ENCODE measurements around the gene MORN4.
"Not testable (repeated sequence)": the region's sequence is repeated elsewhere in the genome, so short reads cannot be mapped to it uniquely, and the experiment has no call there.

Gene MORN4

DNA sequence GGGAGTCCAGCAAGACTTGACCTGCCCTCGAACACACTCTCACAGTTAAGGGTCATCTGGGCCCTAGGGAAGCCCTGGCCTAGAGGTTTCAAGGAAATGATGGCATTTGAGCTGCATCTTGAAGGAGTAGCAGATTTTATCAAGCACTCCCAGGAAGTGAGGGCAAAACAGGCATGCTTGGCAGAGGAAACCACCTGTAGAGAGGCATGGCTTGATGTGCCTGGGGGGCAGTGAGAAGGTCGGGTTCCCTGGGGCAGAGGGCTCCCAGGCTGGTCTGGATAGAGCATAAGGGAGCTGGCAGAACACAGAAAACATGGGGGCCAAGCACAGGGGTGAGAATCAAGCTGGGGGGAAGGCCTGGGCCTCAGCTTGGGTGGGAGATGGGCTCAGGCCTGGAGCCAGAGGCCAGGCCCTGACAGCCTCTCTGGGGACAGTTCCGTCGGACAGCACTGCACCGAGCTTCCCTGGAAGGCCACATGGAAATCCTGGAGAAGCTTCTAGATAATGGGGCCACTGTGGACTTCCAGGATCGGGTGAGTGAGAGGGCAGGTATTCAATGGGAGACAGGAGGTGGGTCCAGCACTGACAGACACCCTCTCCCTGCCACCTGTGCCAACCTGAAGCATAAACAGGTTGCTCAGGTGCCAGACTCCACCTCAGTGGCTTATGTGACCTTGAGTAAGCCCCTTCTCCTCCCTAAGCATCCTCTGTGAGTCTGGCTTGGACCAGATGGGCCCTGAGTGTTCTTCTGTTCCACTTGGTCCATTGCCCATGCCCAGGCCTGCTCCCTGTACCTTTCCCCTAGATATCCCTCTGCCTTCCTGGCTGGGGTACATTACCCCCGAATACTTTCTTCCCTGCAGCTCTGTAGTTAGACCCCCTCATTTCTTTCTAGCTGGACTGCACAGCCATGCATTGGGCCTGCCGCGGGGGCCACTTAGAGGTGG is 52.6 kb downstream of the MORN4 start:
- DNase-seq (ENCODE audit: low spot score): no peak
- Histone ChIP-seq H3K27ac (no peak overlapping the region), H3K4me3 (no peak overlapping the region)
- TF ChIP-seq, protein P1, sequence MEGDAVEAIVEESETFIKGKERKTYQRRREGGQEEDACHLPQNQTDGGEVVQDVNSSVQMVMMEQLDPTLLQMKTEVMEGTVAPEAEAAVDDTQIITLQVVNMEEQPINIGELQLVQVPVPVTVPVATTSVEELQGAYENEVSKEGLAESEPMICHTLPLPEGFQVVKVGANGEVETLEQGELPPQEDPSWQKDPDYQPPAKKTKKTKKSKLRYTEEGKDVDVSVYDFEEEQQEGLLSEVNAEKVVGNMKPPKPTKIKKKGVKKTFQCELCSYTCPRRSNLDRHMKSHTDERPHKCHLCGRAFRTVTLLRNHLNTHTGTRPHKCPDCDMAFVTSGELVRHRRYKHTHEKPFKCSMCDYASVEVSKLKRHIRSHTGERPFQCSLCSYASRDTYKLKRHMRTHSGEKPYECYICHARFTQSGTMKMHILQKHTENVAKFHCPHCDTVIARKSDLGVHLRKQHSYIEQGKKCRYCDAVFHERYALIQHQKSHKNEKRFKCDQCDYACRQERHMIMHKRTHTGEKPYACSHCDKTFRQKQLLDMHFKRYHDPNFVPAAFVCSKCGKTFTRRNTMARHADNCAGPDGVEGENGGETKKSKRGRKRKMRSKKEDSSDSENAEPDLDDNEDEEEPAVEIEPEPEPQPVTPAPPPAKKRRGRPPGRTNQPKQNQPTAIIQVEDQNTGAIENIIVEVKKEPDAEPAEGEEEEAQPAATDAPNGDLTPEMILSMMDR (IDR thresholded peaks at IDR 0.05): no peak

DNA sequence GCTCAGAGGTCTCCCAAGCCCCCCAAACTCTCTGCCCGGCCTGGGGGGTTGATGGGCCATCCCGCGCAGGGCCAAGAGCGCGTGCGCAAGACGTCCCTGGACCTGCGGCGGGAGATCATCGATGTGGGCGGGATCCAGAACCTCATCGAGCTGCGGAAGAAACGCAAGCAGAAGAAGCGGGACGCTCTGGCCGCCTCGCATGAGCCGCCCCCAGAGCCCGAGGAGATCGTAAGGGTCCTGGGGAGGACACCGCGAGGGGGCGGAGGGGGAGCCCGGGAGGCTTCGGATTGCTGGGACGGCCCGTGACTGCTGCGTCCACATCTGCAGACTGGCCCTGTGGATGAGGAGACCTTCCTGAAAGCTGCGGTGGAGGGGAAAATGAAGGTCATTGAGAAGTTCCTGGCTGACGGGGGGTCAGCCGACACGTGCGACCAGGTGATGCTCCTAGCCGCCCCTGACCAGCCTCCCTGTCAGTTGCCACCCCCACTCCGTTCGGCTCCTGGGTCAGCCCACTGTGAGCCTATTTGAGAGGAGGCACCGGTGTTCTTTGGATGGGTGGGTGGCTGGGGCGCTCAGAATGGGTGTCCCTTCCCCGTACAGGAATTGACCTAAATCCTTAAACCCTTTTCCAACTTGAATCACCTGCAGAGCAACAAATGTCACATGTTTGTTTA is 55.0 kb downstream of the MORN4 start:
- Histone ChIP-seq H3K4me3 (no peak overlapping the region), H3K27ac (no peak overlapping the region)
- TF ChIP-seq, protein P1 (IDR thresholded peaks at IDR 0.05): no peak
- DNase-seq (ENCODE audit: low spot score): no peak

DNA sequence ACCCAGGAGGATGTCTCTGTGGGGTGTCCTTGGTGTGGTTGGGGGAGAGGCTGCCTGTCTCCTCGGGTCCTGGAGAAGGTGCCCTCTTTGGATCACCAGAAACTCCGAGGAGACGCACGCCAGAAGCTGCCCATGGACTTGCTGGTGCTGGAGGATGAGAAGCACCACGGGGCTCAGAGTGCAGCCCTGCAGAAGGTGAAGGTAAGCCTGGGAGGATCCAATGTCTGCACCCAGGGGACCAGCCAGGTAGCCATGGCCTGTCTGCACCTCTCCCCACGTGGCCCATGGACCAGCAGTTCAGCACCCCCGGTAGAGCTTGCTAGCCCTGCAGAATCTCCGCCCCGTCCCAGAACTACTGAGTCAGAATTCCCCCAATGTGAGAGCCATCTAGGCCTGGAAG is 55.6 kb downstream of the MORN4 start:
- no peak overlapping the region for H3K27ac ChIP-seq
- DNase-seq (ENCODE audit: low spot score): no peak
- no peak overlapping the region for H3K4me3 ChIP-seq
- TF ChIP-seq, protein P1 (IDR thresholded peaks at IDR 0.05): no peak

DNA sequence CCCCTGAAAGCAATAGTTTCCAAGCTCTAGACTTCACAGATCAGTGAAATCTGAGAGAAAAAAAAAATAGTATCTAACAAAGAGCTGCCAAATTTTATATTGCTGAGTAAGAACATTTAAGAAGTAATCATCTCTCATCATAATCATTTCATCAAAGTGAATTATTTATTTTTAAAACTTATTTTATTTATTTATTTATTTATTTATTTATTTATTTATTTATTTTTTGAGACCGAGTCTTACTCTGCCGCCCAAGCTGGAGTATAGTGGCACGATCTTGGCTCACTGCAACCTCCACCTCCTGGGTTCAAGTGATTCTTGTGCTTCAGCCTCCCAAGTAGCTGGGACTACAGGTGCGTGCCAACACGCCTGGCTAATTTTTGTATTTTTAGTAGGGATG is 56.8 kb downstream of the MORN4 start:
- peak overlapping the region in 1 of 2 donors; percentile 61 for H3K27ac ChIP-seq
- DNase-seq (ENCODE audit: low spot score); H3K4me3 ChIP-seq: not testable (repeated sequence)

DNA sequence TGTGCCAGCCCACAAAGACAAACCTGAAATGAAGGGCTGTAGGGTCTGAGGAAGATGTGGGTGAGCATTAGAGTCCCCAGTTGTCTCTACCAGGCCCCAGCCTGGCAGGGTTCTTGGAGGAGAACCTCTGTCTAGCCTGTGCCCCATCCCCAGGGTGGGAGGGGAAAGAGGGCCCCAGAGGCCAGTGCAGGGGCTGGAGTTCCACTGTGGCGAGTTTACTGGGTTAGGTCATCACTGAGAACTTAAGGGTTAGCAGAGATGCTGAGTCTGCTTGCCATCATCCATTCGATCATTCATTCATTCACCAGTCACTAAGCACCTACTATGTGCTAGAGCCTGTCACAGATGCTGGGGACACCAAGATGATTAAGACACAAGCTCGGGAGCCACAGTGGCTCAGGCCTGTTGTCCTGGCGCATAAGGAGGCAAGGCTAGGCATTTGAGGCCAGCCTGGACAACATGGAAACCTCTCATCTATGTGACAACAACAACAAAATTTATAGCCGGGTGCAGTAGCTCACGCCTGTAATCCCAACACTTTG is 58.1 kb downstream of the MORN4 start:
- no peak overlapping the region for H3K4me3 ChIP-seq
- no peak for DNase-seq (ENCODE audit: low spot score)
- TF ChIP-seq, protein P1 (IDR thresholded peaks at IDR 0.05): no peak
- H3K27ac ChIP-seq: peak overlapping the region; percentile 1 to 78

DNA sequence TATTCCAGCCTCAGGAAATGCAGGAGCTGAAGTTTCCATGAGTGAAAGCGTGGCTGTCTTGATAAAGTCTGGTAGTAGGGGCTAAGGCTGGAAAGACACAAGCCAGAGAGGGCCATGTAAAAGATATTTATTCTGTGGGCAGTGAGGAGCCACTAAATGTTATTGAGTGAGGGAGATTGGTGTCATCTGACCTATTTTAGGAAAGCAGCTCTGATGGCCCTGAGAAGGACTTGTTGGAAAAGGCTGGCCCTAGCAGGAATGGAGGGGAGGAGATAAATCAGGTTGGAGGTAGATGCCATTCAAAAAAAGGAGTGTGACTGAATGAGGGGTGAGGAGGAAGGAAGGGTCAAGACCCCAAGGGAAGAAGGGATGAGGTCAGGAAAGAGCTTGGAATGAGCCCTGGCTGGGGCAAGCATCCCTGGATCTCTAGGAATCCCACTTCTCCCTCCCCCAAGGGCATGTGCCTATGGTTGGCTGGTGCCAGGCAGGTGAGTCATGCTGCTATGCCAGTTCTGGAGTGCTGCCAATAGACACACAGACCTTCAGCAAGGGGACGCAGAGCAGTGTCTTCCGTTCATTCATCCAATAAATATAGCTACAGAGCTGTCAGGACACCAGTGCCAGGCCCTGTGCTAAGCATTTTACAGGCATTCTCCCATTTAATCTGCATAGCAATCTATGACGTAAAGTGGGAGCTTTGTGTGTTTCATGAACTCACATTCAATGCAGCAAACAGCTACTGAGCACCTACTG is 58.8 kb downstream of the MORN4 start:
- peak; percentile 80 for DNase-seq (ENCODE audit: low spot score)
- TF ChIP-seq, protein P1 (IDR thresholded peaks at IDR 0.05): no peak
- no peak overlapping the region for H3K4me3 ChIP-seq
- peak overlapping the region; percentile 1 to 78 for H3K27ac ChIP-seq

DNA sequence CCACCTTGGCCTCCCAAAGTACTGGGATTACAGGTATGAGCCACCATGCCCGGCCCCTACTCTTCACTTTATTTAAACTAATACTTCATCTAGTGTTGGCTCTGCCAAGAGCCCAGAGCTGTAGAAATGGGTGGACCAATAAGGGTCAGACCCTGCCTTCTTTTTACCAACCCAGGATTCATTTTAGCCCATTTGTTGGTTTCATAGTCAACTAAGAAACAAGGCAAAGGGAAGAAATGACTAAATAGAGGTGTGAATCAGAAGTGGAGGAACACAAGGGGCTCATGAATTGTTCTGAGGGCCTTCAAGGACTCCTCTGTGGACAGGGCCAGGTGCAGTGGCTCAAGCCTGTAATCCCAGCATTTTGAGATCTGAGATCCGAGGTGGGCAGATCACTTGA is 59.6 kb downstream of the MORN4 start:
- DNase-seq (ENCODE audit: low spot score): no peak
- peak overlapping the region in 1 of 2 donors; percentile 36 for H3K27ac ChIP-seq
- TF ChIP-seq, protein P1 (IDR thresholded peaks at IDR 0.05): no peak
- H3K4me3 ChIP-seq: no peak overlapping the region

Data from coronary artery (tissue), 2 donors.